ENCODE measurements around the gene VSIG10L. TPM values are rescaled to one million over a fixed set of nuclear protein-coding genes. Genes with fewer than 3 reads are reported as not detected.

Gene VSIG10L
- total RNA-seq, 1 experiment from 2014 or later, result 4.6 TPM

DNA sequence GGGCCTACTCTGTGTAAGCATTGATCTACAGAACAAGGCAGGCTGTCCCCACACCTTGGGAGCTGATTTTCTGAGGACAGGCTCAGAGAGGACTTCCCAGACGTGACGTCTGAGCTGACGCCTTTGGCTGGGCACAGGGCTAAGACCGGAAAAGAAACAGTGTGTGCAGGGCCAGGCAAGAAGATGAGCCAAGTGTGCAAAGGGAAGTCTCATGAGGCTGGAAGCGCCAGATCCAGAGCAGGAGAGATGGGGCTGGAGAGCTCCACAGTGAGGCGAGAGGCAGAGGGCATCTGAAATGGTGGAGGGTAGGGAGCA, 17.8 kb downstream of the VSIG10L start:
- CTCF ChIA-PET, result interaction anchor here (1.5 kb wide), 1 partner anchor 15 kb away, joined by 10 read pairs; no protein-coding TSS in a partner anchor
- no peaks in the 10 kb centered on the region for H3K79me2 ChIP-seq (ENCODE audit: insufficient read depth, low read length)
- H3K4me2 ChIP-seq (ENCODE audit: low read length), result no peak overlapping the region
- no peaks in the 10 kb centered on the region for H3K36me3 ChIP-seq (ENCODE audit: control insufficient read depth in 1 of 2, insufficient read depth in 2 of 2, low read length in 2 of 2)
- TF ChIP-seq SRF (IDR thresholded peaks at IDR 0.05; ENCODE audit: low read depth) (no peak), ATF3 (IDR thresholded peaks at IDR 0.05) (no peak), EGR1 (IDR thresholded peaks at IDR 0.05; ENCODE audit: low read depth) (no peak), SIN3A (IDR thresholded peaks at IDR 0.05; ENCODE audit: low read depth) (no peak), FOSL1 (IDR thresholded peaks at IDR 0.05; ENCODE audit: low read depth) (no peak), ZNF274 (IDR thresholded peaks at IDR 0.05; ENCODE audit: low read depth, low read length) (no peak), JUND (IDR thresholded peaks at IDR 0.05) (no peak), TCF7L2 (IDR thresholded peaks at IDR 0.05; ENCODE audit: borderline replicate concordance, extremely low read depth, insufficient read depth, insufficient read length) (no peak), EZH2 (IDR thresholded peaks at IDR 0.05) (no peak), MAX (IDR thresholded peaks at IDR 0.05) (no peak), POLR2AphosphoS5 (IDR thresholded peaks at IDR 0.05; ENCODE audit: low read depth, low read length) (no peak), EZH2phosphoT487 (IDR thresholded peaks at IDR 0.05; ENCODE audit: borderline replicate concordance) (no peak), ELF1 (IDR thresholded peaks at IDR 0.05; ENCODE audit: borderline replicate concordance, low read depth) (no peak)
- TF ChIP-seq, protein P1, sequence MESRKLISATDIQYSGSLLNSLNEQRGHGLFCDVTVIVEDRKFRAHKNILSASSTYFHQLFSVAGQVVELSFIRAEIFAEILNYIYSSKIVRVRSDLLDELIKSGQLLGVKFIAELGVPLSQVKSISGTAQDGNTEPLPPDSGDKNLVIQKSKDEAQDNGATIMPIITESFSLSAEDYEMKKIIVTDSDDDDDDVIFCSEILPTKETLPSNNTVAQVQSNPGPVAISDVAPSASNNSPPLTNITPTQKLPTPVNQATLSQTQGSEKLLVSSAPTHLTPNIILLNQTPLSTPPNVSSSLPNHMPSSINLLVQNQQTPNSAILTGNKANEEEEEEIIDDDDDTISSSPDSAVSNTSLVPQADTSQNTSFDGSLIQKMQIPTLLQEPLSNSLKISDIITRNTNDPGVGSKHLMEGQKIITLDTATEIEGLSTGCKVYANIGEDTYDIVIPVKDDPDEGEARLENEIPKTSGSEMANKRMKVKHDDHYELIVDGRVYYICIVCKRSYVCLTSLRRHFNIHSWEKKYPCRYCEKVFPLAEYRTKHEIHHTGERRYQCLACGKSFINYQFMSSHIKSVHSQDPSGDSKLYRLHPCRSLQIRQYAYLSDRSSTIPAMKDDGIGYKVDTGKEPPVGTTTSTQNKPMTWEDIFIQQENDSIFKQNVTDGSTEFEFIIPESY (IDR thresholded peaks at IDR 0.05; ENCODE audit: extremely low read depth, insufficient replicate concordance, low read length), result no peak
- no peaks in the 10 kb centered on the region for H4K20me1 ChIP-seq (ENCODE audit: insufficient read depth)
- no peaks in the 10 kb centered on the region for H3K9me3 ChIP-seq (ENCODE audit: control insufficient read depth in 1 of 2, insufficient read depth in 1 of 2, low read depth in 1 of 2, low read length in 2 of 2)
- no peaks in the 10 kb centered on the region for H3K9me2 ChIP-seq (ENCODE audit: insufficient read depth)
- POLR2A ChIA-PET, result no interaction called here
- intact Hi-C loops (cut with micrococcal nuclease), result no loop called here
- no peak overlapping the region for H2AFZ ChIP-seq (ENCODE audit: low read depth, low read length, poor library complexity, severe bottlenecking)
- H3K9ac ChIP-seq (ENCODE audit: low read length), result no peak overlapping the region
- peaks cover 2 to 10% of the 10 kb centered on the region in 2 experiments; a peak in 2 of 4 replicates for H3K4me1 ChIP-seq (ENCODE audit: control insufficient read depth in 1 of 2, insufficient read depth in 2 of 2, low read length in 2 of 2)
- ATAC-seq (no peak), DNase-seq (ENCODE audit: low read depth, low spot score) (no peak)
- peaks cover 8% of the 10 kb centered on the region; the same call in 1 of the 2 replicates for H3K27me3 ChIP-seq (ENCODE audit: insufficient read depth, low read length)
- no peak overlapping the region for H3K27ac ChIP-seq (ENCODE audit: low read depth, low read length)
- no peak overlapping the region for H3K4me3 ChIP-seq (replicated peaks in 1 of 2; ENCODE audit: low read depth in 1 of 2, low read length in 2 of 2)
- no TSS peak for BruUV-seq (replicated peaks)
- RAD21 ChIA-PET (ENCODE audit: low non-redundant PET in 1 of 2, low total read pairs in 2 of 2, uncharacterized antibody in 2 of 2, unreplicated experiment in 2 of 2), result no interaction called here

Data from HCT116 (cell line).